ENCODE measurements around the gene TOMM7.
"Not testable (repeated sequence)": the region's sequence is repeated elsewhere in the genome, so short reads cannot be mapped to it uniquely, and the experiment has no call there.

The TOMM7 gene

GRCh38 chr7:22781230-22781711 is 41.4 kb downstream of the TOMM7 start:
- no peak for DNase-seq

GRCh38 chr7:22779730-22780323 is 42.8 kb downstream of the TOMM7 start:
- DNase-seq, result not testable (repeated sequence)

GRCh38 chr7:22776964-22777363 is 45.7 kb downstream of the TOMM7 start:
- DNase-seq, result no peak

DNA sequence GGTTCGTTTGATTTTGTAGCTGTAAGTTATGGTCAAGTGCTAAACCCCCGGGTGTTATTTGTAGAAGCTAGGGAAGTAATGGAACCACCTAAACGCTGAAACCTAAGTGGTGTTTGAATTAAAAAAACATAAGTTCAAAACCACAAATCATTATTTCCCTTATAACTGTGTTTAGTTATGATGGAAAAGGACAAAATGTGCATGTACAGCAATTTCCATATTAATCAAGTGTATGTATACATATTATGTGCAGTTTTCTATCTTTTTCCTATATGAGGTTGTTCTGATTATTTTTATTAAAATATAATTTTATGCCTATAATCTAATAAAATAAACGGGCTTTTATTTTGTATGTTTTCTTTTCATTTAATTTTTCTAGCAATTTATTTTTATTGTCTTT is 49.8 kb downstream of the TOMM7 start:
- no peak for DNase-seq

DNA sequence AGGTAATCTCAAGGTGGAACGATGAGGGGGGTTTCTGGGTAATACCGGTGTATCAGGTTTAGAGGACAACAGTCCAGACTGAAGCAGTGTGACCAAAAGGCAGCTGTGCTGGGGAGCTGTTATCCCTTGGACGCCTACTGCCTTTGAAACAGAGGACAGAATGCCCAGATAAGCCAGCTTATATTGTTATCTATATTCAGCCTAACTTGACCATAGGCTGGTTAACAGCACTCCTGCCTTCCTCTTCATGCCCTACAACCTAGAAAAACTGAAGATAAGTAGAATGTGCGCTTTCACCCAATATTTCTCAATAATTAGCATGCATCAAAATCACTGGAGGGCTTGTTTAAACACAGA is 50.8 kb downstream of the TOMM7 start:
- no peak for DNase-seq

DNA sequence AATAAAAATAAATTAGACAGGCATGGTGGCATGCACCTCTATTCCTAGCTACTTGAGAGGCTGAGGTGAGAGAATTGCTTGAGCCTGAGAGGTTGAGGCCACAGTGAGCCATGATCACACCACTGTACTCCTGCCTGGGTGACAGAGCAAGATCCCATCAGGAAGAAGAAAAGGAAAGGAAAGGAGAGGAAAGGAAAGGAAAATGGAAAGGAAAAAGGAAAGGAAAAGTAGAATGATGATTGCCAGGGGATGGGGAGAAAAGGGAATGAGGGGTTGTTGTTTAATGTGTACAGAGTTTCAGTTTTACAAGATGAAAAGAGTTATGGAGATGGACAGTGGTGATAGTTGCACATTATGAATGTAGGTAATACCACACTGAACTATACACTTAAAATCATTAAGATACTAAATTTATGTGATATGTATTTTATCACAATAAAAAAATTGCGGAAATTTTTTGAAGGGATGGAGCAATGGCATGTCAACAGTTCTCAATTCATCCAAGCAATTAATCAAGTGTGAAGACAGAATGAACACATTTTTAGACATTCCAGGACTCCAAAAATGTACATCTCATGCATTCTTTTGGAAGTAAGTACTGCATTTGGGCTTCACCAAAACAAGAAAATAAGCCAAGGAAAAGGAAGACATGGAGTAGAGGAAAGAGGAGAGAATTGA is 51.3 kb downstream of the TOMM7 start:
- DNase-seq, result no peak

GRCh38 chr7:22765609-22766008 is 57.0 kb downstream of the TOMM7 start:
- DNase-seq, result no peak

Data from DMS79 treated with DMSO at 0.1 percent for 48 hours (cell line).